ENCODE results near the gene DFFA.
"Not testable (repeated sequence)": the region's sequence is repeated elsewhere in the genome, so short reads cannot be mapped to it uniquely, and the experiment has no call there.

The DFFA gene

DNA sequence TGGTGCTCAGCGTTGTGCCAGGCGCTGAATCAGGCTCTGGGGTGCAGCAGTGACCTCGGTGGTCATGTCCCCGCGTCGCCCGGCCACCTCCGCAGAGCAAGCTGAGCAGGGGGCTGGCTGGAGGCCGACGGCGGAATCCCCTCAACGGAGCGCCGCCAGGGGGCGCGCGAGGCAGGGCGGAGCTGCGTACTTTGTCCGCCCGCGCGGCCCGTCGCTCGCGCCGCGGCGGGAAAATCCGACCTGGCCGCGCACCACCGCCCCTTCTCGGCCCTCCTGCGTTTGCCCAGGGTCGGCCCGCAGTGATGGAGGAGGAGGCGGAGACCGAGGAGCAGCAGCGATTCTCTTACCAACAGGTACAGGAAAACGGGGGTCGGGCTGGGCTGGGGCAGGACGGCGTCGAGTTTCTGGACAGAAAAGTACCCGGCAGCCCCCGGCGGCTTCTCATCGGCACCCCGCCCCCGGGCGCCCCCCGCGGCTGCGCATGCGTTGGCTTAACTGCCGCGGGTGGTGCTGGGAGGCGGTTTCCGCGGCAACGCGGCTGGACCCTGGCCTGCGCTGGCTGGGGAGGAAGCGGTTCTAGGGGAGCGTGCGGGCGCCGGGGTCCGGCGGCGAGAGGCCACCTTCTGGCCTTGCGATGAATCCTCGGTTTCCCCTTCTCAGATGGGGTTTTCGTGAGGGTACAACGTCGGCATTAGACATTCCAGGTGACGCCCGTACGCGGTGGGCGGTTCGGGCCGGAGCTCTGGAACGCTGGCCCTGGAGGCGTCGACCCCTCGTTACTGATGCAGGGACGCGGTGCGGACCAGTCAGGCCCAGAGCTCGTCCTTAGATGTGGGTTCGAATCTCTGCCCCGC lies 41.9 kb downstream of the DFFA start, which contains the start of gene CENPS:
Gene CENPS (plus strand): TSS at position 218 of the 854 bp plus-strand sequence. CDS start 85 bp downstream, at position 303.
- peak; percentile 97 for DNase-seq (ENCODE audit: low read depth, low spot score)

- no peak for DNase-seq (ENCODE audit: low read depth, low spot score)
Measured at GRCh38 chr1:10429868-10430215, 42.5 kb downstream of the DFFA start.

DNA sequence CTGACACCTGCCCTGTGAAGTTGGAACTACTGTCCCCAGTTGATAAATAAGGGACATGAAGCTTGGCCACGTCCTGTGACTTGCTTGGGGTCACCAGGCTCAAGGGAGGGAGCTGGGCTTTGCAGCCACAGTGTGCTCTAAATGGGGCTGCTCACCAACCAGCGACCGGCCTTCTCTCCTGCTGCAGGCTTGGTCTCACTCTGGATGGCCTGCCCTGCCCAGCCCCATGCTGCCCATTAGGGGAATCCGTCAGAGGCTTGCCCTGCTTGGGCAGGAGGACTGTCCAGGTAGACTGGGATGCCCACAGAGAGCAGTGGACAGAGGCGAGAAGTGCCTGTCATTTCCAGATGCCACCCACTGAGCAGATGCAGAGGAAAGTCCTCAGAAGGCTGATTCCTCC lies 43.3 kb downstream of the DFFA start:
- no peak for DNase-seq (ENCODE audit: low read depth, low spot score)

DNA sequence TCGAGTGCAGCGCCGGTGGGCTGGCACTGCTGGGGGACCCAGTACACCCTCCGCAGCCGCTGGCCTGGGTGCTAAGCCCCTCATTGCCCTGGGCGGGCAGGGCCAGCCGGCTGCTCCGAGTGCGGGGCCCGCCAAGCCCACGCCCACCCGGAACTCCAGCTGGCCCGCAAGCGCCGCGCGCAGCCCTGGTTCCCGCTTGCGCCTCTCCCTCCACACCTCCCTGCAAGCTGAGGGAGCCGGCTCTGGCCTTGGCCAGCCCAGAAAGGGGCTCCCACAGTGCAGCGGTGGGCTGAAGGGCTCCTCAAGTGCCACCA lies 45.8 kb downstream of the DFFA start:
- not testable (repeated sequence) for DNase-seq (ENCODE audit: low read depth, low spot score)

GRCh38 chr1:10425826-10426534 lies 46.3 kb downstream of the DFFA start:
- DNase-seq (ENCODE audit: low read depth, low spot score), result not testable (repeated sequence)

DNA sequence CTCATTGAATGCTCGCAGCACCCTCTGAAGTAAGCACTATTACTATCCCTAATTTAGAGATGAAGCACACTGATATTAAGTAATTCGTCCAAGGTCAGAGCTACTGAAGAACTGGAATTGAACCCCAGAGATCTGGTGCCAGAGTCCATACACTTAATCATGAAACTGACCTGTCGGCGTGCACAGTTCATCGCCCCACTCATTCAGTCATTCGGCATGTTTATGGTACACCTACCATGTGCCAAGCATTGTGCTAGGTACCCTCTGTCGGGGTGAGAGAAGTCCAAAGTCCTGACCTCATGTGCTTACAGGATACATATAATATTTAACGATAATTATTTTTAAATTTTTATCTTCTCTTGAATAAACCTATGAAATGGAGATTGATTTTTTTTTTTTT lies 47.7 kb downstream of the DFFA start:
- DNase-seq (ENCODE audit: low read depth, low spot score), result no peak

GRCh38 chr1:10424034-10424433 lies 48.3 kb downstream of the DFFA start:
- no peak for DNase-seq (ENCODE audit: low read depth, low spot score)

DNA sequence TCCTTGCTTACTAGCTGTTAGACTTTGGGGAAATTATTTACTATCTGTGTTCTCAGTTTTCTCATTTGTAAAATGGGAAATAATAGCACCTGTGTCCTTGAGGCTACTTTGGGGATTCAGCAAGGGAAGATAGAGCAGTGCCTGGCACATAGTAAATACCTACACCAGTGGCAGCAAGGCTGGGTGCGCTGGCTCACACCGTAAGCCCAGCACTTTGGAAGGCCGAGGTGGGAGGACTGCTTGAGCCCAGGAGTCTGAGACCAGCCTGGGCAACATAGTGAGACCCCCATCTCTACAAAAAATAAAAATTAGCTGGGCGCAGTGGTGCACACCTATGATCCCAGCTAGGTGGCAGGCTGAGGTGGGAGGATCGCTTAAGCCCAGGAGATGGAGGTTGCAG lies 50.7 kb downstream of the DFFA start:
- no peak for DNase-seq (ENCODE audit: low read depth, low spot score)

GRCh38 chr1:10419351-10419750 lies 53.0 kb downstream of the DFFA start:
- no peak for DNase-seq (ENCODE audit: low read depth, low spot score)

GRCh38 chr1:10418741-10419140 lies 53.6 kb downstream of the DFFA start:
- not testable (repeated sequence) for DNase-seq (ENCODE audit: low read depth, low spot score)

GRCh38 chr1:10415967-10416366 lies 56.4 kb downstream of the DFFA start:
- DNase-seq (ENCODE audit: low read depth, low spot score), result not testable (repeated sequence)

GRCh38 chr1:10415211-10415930 lies 57.0 kb downstream of the DFFA start:
- peak; percentile 28 for DNase-seq (ENCODE audit: low read depth, low spot score)

GRCh38 chr1:10407201-10407600 lies 65.1 kb downstream of the DFFA start:
- DNase-seq (ENCODE audit: low read depth, low spot score), result no peak
